Ovary (tissue), 10 donors: ENCODE results near the gene XAGE1A. TPM values are rescaled to one million over a fixed set of nuclear protein-coding genes. Genes with fewer than 3 reads are reported as not detected.
"Not testable (repeated sequence)": the region's sequence is repeated elsewhere in the genome, so short reads cannot be mapped to it uniquely, and the experiment has no call there.

Source experiments
- DNase-seq, 5 donors: peaks; one replicate each; pipeline ENCODE4 v3.0.0-alpha.2; 2019 to 2020
- H3K27ac ChIP-seq, 2 donors: fragments of 200-600 bp; one replicate each; pipeline versions ENCODE4 v1.5.1 to v1.8.0; 2019 to 2022
- H3K27me3 ChIP-seq: fragments of 200-600 bp; one replicate; pipeline ENCODE4 v1.8.0; 2022
- H3K36me3 ChIP-seq: fragments of 200-600 bp; sonication (generic); one replicate; pipeline ENCODE4 v1.5.1; 2019
- H3K4me1 ChIP-seq: one replicate; pipeline ENCODE4 v1.8.1; 2013; ENCODE audit warnings: mild to moderate bottlenecking, moderate library complexity; ENCODE audit not compliant: insufficient read depth
- H3K4me3 ChIP-seq: fragments of 200-600 bp; sonication (generic); one replicate; pipeline ENCODE4 v1.5.1; 2017
- H3K9me3 ChIP-seq, 2 donors: fragments of 200-600 bp in 1 of 2; sonication (generic) in 1 of 2; one replicate each; pipeline versions ENCODE4 v1.5.1 to v1.8.1; 2013 to 2019; ENCODE audit warnings: mild to moderate bottlenecking in 1 of 2, moderate library complexity in 1 of 2
- EP300 ChIP-seq: sonication (generic); formaldehyde crosslinking; IDR thresholded peaks from one replicate; pipeline ENCODE4 v1.6.1; 2017; ENCODE audit warnings: antibody characterized with exemption
- POLR2A ChIP-seq: fragments of 450-650 bp; IDR thresholded peaks from one replicate; pipeline ENCODE4 v1.6.1; 2017; ENCODE audit warnings: antibody characterized with exemption, mild to moderate bottlenecking, moderate library complexity
- WGBS, 3 donors: extraction: QIAGEN DNeasy Blood & Tissue Kit in 1 of 3; methylation state at CpG; one replicate each; pipeline versions ENCODE4 v1.1.5 to v1.1.7; 2013 to 2017; 5-methylcytosine and 5-hydroxymethylcytosine counted together
- intact Hi-C, 4 donors: fragments of 100-400 bp; cut with DNase I; formaldehyde crosslinking; loops; one replicate each; pipeline versions ENCODE4 v1.11.0 to v1.15.1; 2022 to 2023
- long read RNA-seq, 3 donors: library from polyadenylated mRNA in 2 of 3; unstranded in 2 of 3; transcript quantifications; one replicate each; pipeline ENCODE4 v2.0.0 and lab custom pipeline, GENCODE V29; 2021 to 2026
- polyA plus RNA-seq, 2 donors: library from polyadenylated mRNA; stranded (reverse); fragments of 200-250 nt in 1 of 2; fragments of 350-450 nt in 1 of 2; fragmentation: Illumina TruSeq in 1 of 2; extraction: RNeasy Lipid Tissue Mini Kit (QIAGEN cat#74804) in 1 of 2; gene quantifications; one replicate each; pipeline ENCODE4 v1.2.3, GENCODE V29; 2013 to 2014
- total RNA-seq, 7 donors: library from RNA; depleted of rRNA in 2 of 7; stranded (reverse); fragments of >200 nt in 2 of 7; fragmentation: NEBNext Ultra II Directional in 3 of 7; extraction: Animal tissue kit (Norgen Biotek cat#: 25700) in 3 of 7; gene quantifications; one replicate each; pipeline versions ENCODE4 v1.1.0 to v1.2.4, GENCODE V29; 2016 to 2023
- TF ChIP-seq, protein P1 (sequence below), 3 donors: fragments of 450-650 bp in 2 of 3; fragments of 200-600 bp in 1 of 3; IDR thresholded peaks; one replicate each; pipeline versions ENCODE4 v1.5.1 to v1.8.0; 2016 to 2022; ENCODE audit warnings: antibody characterized with exemption in 3 of 3, mild to moderate bottlenecking in 1 of 3
- donor health status: DM: no; HTN: no; CAD: no; lungs with moderate emphysema.
- donor health status: DM: no; HTN: no; CAD: no.
- donor health status: Bipolar disorder and iron deficiency.
- donor health status: DM: yes; HTN: yes; CAD: no.
- donor health status: DM: no; HTN: no; CAD: no.
- donor health status: DM: yes; HTN: yes; CAD: no.

The XAGE1A gene, protein sequence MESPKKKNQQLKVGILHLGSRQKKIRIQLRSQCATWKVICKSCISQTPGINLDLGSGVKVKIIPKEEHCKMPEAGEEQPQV
- total RNA-seq (not detected), polyA plus RNA-seq (not detected)
- long read RNA-seq, donor 1: 0 reads
- long read RNA-seq, donor 2, transcript XAGE1A-203 (4 exons, 614 nt): major isoform, 6 of 6 reads
- long read RNA-seq, donor 2, partial matches to known transcripts: 0 of 6 reads
- long read RNA-seq, donor 2, other reads (novel, unspliced or antisense): 0 of 6 reads
- long read RNA-seq, donor 3: 0 reads

DNA sequence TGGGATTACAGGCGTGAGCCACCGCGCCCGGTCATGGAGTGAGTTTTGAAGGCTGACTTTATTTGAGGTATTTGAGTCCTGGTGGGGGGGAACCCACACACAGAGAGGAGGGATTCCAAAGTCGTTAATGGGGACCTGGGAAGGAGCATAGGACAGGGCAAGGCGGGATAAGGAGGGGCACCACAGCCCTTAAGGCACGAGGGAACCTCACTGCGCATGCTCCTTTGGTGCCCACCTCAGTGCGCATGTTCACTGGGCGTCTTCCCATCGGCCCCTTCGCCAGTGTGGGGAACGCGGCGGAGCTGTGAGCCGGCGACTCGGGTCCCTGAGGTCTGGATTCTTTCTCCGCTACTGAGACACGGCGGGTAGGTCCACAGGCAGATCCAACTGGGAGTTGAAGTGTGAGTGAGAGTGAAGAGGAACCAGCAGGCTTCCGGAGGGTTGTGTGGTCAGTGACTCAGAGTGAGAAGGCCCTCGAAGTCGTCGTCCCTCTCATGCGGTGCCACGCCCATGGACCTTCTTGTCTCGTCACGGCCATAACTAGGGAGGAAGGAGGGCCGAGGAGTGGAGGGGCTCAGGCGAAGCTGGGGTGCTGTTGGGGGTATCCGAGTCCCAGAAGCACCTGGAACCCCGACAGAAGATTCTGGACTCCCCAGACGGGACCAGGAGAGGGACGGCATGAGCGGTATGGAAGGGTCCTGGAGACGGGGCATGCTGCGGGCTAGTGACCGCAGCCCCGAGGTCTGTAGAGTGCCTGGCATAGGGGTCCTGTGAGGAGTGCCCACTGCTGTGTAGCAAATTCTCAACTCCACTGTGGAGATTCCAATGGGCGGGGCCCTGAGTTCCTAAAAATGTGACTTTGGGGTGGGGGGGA, at the start of gene XAGE1A:
Gene XAGE1A, plus strand, starts transcription at position 264 of the 874 bp plus-strand sequence. CDS start 1,554 bp downstream, outside the sequence.
- H3K4me3 ChIP-seq, H3K4me1 ChIP-seq, intact Hi-C loops, H3K9me3 ChIP-seq, H3K27me3 ChIP-seq, H3K36me3 ChIP-seq, H3K27ac ChIP-seq, DNase-seq: not testable (repeated sequence)
- no CpG with 5 or more reads among the region's 41 CpGs for WGBS, 3 donors

DNA sequence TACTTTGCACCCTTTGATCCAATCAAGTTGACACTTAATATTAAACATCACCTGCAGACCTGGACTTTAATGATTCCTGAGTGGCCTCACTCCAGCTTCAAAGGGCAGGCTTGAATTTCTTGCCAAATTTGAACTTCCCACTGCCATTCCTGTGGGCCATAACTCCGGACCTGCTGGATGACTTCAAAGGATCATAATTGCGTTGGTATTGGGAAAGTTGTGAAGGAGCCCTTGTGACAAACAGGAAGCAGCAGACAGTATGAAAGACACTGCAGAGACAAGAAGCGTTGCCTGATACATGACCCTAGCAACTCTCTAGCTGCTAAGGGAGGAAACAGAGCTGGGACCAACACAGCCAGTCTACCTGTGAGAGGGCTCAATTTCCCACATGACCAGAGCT, 43.6 kb upstream of the XAGE1A start:
- H3K27me3 ChIP-seq, H3K36me3 ChIP-seq, DNase-seq, H3K9me3 ChIP-seq, H3K4me1 ChIP-seq, intact Hi-C loops, H3K4me3 ChIP-seq, H3K27ac ChIP-seq: not testable (repeated sequence)
- WGBS, 3 donors: 61 to 75% (median 67%) methylated on average over 3 of the region's 3 CpGs

DNA sequence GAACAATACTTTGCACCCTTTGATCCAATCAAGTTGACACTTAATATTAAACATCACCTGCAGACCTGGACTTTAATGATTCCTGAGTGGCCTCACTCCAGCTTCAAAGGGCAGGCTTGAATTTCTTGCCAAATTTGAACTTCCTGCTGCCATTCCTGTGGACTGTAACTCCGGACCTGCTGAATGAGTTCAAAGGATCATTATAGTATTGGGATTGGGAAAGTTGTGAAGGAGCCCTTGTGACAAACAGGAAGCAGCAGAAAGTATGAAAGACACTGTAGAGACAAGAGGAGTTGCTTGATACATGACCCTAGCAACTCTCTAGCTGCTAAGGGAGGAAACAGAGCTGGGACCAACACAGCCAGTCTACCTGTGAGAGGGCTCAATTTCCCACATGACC, 24.3 kb upstream of the XAGE1A start:
- H3K36me3 ChIP-seq, H3K9me3 ChIP-seq, intact Hi-C loops, DNase-seq, H3K27me3 ChIP-seq, H3K4me3 ChIP-seq, H3K4me1 ChIP-seq, H3K27ac ChIP-seq: not testable (repeated sequence)
- 28 to 45% (median 41%) methylated on average over 1 of the region's 1 CpG for WGBS, 3 donors

DNA sequence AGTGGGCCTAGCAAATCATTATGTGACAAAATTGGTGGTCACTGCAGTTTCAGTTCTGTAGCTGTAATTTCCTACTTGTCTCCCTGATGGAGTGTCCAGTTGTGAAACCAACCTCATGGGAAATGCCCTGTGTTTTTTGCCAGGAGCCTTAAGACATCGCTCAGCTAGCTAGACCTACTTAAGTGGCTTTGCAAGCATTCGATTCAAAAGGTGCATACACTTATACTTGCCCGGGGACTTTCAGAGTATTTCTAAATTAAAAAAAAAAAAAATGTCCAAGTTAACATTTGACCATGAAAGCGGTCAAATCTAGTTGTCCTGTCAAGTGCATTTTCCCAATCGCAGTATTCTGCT, 788 bp downstream of the XAGE1A start:
- no CpG with 5 or more reads among the region's 5 CpGs for WGBS, 3 donors
- DNase-seq, H3K4me3 ChIP-seq, H3K9me3 ChIP-seq, intact Hi-C loops, H3K27ac ChIP-seq, H3K36me3 ChIP-seq, H3K4me1 ChIP-seq, H3K27me3 ChIP-seq: not testable (repeated sequence)

DNA sequence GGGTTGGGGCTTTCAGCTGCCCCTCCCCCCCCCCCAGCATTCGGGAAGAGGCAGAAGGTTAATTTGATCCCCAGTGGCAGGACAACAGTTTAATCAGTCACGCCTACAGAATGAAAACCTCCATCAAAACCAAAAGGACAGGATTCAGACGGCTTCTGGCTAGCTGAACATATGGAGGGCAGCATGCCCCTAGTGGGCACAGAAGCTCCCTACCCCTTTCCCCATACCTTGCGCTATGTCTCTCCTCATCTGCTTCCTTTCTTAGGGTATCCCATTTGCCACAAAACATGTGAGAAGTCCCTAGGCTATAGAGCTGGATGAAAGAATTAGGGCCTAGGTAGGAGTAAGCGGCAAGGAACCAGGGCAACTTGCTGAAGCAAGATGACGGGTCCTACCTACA, 5.8 kb downstream of the XAGE1A start:
- H3K36me3 ChIP-seq, DNase-seq, H3K4me1 ChIP-seq, H3K4me3 ChIP-seq, H3K27me3 ChIP-seq, H3K9me3 ChIP-seq, H3K27ac ChIP-seq, intact Hi-C loops: not testable (repeated sequence)
- no CpG with 5 or more reads among the region's 6 CpGs for WGBS, 3 donors

DNA sequence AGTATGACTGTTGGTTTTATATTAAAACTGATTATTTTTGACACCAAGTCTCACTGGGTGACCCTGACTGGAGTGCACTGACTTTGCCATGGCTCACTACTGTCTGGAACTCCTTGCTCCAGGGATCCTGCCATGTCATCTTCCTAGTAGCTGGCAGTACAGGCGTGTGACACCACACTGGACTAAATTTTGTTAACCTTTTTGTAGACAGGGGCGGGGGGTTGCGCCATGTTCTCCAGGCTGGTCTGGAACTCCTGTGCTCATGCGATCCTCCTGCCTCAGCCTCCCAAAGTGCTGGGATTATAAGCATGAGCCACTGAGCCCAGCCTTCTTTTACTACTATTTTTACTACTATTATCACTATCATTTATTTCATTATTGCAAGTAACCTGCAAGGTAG, 8.9 kb downstream of the XAGE1A start:
- no peaks in the 10 kb centered on the region for H3K4me1 ChIP-seq
- WGBS, 3 donors: 66 to 81% (median 74%) methylated on average over 4 of the region's 4 CpGs
- H3K27me3 ChIP-seq: no peaks in the 10 kb centered on the region
- H3K9me3 ChIP-seq: no peaks in the 10 kb centered on the region
- no peak overlapping the region for H3K27ac ChIP-seq
- no peak for TF ChIP-seq EP300
- no peak for TF ChIP-seq POLR2A
- TF ChIP-seq, protein P1, sequence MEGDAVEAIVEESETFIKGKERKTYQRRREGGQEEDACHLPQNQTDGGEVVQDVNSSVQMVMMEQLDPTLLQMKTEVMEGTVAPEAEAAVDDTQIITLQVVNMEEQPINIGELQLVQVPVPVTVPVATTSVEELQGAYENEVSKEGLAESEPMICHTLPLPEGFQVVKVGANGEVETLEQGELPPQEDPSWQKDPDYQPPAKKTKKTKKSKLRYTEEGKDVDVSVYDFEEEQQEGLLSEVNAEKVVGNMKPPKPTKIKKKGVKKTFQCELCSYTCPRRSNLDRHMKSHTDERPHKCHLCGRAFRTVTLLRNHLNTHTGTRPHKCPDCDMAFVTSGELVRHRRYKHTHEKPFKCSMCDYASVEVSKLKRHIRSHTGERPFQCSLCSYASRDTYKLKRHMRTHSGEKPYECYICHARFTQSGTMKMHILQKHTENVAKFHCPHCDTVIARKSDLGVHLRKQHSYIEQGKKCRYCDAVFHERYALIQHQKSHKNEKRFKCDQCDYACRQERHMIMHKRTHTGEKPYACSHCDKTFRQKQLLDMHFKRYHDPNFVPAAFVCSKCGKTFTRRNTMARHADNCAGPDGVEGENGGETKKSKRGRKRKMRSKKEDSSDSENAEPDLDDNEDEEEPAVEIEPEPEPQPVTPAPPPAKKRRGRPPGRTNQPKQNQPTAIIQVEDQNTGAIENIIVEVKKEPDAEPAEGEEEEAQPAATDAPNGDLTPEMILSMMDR (IDR thresholded peaks at IDR 0.05): no peak
- DNase-seq: no peak
- intact Hi-C loops: no loop called here
- H3K4me3 ChIP-seq: no peak overlapping the region
- H3K36me3 ChIP-seq: no peaks in the 10 kb centered on the region

DNA sequence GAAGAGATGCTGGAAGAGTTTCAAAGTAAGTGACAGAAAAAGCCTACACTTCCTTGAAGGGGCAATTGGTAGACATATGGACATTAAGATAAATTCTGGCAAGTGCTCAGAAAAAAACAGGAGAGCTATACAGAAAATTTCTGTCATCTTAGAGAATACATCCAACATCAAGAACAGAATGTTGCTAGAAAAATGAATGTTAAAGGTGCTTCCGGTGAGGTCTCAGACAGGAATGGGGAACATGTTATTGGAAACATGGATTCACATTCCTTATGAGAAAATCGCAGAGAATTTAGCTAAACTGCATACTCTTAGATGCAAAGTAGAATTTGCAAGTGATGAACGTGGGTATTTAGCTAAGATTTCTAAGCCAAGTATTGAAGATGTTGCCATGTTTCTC, 11.7 kb downstream of the XAGE1A start:
- Histone ChIP-seq H3K9me3 (no peaks in the 10 kb centered on the region), H3K27me3 (no peaks in the 10 kb centered on the region), H3K27ac (no peak overlapping the region), H3K36me3 (no peaks in the 10 kb centered on the region), H3K4me3 (no peak overlapping the region), H3K4me1 (no peaks in the 10 kb centered on the region)
- DNase-seq: no peak
- TF ChIP-seq EP300 (no peak), POLR2A (no peak)
- TF ChIP-seq, protein P1 (IDR thresholded peaks at IDR 0.05): no peak
- intact Hi-C loops: no loop called here
- 58 to 60% (median 59%) methylated on average over 3 of the region's 3 CpGs for WGBS, 3 donors
